ENCODE data around the gene CENPK.

The CENPK gene

GRCh38 chr5:65562731-65563701 is at the start of gene CENPK, which contains the start of gene PPWD1:
CENPK (minus strand) TSS chr5:65563168; CDS start chr5:65554907, 8,261 bp downstream.
PPWD1 (plus strand) TSS chr5:65563296; CDS start chr5:65563311, 15 bp downstream.
- TF ChIP-seq CREB1 (IDR thresholded peaks at IDR 0.05; ENCODE audit: low read depth) = peak; percentile 99
- 0 out of 2 replicates have a peak, but pooled peaks have one; percentile 20 for TF ChIP-seq EGR1 (IDR thresholded peaks at IDR 0.05)
- no peak for TF ChIP-seq TEAD4 (IDR thresholded peaks at IDR 0.05)
- TF ChIP-seq MAX (IDR thresholded peaks at IDR 0.05) = peak; percentile 81
- TF ChIP-seq YY1 (IDR thresholded peaks at IDR 0.05; ENCODE audit: low read depth) = peak; percentile 98
- TF ChIP-seq TCF12 (IDR thresholded peaks at IDR 0.05; ENCODE audit: low read depth) = peak; percentile 24; the same call in 1 of the 2 replicates
- no peak for TF ChIP-seq CEBPB (IDR thresholded peaks at IDR 0.05)
- TF ChIP-seq FOXM1 (IDR thresholded peaks at IDR 0.05; ENCODE audit: borderline replicate concordance, low read depth) = 0 out of 2 replicates have a peak, but pooled peaks have one; percentile 51
- peak; percentile 33; the same call in 1 of the 2 replicates for TF ChIP-seq NFIC (IDR thresholded peaks at IDR 0.05)
- TF ChIP-seq RAD21 (IDR thresholded peaks at IDR 0.05; ENCODE audit: low read depth) = no peak
- peak; percentile 95 for TF ChIP-seq TAF1 (IDR thresholded peaks at IDR 0.05; ENCODE audit: low read depth)
- no peak for TF ChIP-seq USF1 (IDR thresholded peaks at IDR 0.05)
- TF ChIP-seq ZBTB7A (IDR thresholded peaks at IDR 0.05; ENCODE audit: low read depth) = no peak
- TF ChIP-seq REST (IDR thresholded peaks at IDR 0.05; ENCODE audit: low read depth) = no peak
- TF ChIP-seq EP300 (IDR thresholded peaks at IDR 0.05; ENCODE audit: borderline replicate concordance) = no peak

GRCh38 chr5:65612298-65612907 is 49.4 kb upstream of the CENPK start:
- TF ChIP-seq FOXM1 (IDR thresholded peaks at IDR 0.05; ENCODE audit: borderline replicate concordance, low read depth) (no peak), CEBPB (IDR thresholded peaks at IDR 0.05) (0 out of 2 replicates have a peak, but pooled peaks have one; percentile 50), NFIC (IDR thresholded peaks at IDR 0.05) (no peak), USF1 (IDR thresholded peaks at IDR 0.05) (no peak), RAD21 (IDR thresholded peaks at IDR 0.05; ENCODE audit: low read depth) (no peak), CREB1 (IDR thresholded peaks at IDR 0.05; ENCODE audit: low read depth) (no peak)

GRCh38 chr5:65611524-65611923 is 48.6 kb upstream of the CENPK start:
- TF ChIP-seq FOXM1 (IDR thresholded peaks at IDR 0.05; ENCODE audit: borderline replicate concordance, low read depth) (no peak), USF1 (IDR thresholded peaks at IDR 0.05) (no peak), REST (IDR thresholded peaks at IDR 0.05; ENCODE audit: low read depth) (no peak), EP300 (IDR thresholded peaks at IDR 0.05; ENCODE audit: borderline replicate concordance) (no peak), RAD21 (IDR thresholded peaks at IDR 0.05; ENCODE audit: low read depth) (no peak)

- TF ChIP-seq REST (IDR thresholded peaks at IDR 0.05; ENCODE audit: low read depth) (no peak), NFIC (IDR thresholded peaks at IDR 0.05) (no peak), ZBTB7A (IDR thresholded peaks at IDR 0.05; ENCODE audit: low read depth) (no peak), EGR1 (IDR thresholded peaks at IDR 0.05) (no peak), YY1 (IDR thresholded peaks at IDR 0.05; ENCODE audit: low read depth) (no peak), FOXM1 (IDR thresholded peaks at IDR 0.05; ENCODE audit: borderline replicate concordance, low read depth) (no peak)
Measured at GRCh38 chr5:65588694-65589093, 25.7 kb upstream of the CENPK start.

Measured in Ishikawa (cell line).